ENCODE measurements around the gene INHBB.
A peak's percentile ranks its signal among the peaks of the same experiment; 100 is the strongest.
"Not testable (repeated sequence)": the region's sequence is repeated elsewhere in the genome, so short reads cannot be mapped to it uniquely, and the experiment has no call there.

INHBB gene
- total RNA-seq: 0 to 0.04 reads per million in 2 donors

DNA sequence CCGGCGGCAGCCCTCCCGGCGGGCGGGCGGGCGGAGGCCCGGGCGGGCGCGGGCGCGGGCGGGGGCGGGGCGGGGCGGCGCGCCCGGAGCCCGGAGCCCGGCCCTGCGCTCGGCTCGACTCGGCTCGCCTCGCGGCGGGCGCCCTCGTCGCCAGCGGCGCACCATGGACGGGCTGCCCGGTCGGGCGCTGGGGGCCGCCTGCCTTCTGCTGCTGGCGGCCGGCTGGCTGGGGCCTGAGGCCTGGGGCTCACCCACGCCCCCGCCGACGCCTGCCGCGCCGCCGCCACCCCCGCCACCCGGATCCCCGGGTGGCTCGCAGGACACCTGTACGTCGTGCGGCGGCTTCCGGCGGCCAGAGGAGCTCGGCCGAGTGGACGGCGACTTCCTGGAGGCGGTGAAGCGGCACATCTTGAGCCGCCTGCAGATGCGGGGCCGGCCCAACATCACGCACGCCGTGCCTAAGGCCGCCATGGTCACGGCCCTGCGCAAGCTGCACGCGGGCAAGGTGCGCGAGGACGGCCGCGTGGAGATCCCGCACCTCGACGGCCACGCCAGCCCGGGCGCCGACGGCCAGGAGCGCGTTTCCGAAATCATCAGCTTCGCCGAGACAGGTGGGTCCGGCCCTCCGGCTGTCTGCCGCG lies at the start of gene INHBB:
Gene INHBB, plus strand, starts transcription at position 111 of the 641 bp plus-strand sequence. Its CDS starts 53 bp downstream, at position 164.
- DNase-seq: no peak

DNA sequence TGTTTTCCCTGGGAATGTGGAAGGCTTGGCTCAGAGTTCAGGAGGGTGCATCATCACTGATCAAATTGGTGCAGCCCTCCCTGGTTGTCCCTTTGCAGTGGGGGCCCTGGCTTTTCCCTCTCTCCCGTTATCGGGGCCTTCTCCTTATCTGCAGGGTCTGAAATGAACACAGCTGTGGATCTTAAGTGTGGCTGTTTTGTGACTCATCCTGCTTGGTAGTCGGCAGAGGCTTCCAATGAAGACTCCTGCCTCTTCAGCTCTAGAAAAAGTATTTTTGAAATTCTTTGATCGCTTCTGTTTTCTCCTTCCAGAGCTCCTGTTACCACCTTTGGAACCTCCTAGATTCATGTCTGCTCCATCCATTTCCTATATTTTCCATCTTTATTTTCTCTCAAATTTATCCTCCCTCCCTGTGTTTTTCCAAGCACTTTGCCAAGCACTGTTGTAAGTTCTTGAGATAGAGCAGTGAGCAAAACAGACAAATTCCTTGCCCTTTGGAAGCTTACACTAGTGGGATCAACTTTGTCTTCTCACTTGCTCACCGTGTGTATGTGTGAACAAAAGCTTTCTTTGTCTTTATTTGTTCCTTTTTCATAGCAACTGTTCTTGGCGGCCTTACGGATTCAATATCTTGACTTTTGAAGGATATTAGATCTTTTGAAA lies 47.6 kb upstream of the INHBB start:
- DNase-seq: no peak

DNA sequence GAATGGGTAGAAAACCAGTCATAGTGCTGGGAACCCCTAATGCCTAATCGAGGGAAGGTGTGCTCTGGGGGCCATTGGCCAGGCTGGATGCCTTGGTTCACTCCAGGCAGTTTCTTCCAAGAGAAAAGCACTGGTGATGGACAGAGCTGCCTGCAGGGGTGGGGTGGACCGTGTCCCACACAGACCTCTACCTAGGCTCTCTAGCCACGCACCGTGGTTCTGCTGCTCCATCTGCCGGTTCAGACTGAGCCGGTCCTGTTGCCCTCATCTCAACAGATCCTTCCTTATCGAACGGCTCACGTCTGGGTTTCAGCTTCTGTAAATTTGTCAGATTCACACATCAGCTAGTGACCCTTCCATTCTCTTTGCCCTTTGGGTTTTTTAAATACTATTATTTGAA lies 46.9 kb upstream of the INHBB start:
- DNase-seq: no peak

DNA sequence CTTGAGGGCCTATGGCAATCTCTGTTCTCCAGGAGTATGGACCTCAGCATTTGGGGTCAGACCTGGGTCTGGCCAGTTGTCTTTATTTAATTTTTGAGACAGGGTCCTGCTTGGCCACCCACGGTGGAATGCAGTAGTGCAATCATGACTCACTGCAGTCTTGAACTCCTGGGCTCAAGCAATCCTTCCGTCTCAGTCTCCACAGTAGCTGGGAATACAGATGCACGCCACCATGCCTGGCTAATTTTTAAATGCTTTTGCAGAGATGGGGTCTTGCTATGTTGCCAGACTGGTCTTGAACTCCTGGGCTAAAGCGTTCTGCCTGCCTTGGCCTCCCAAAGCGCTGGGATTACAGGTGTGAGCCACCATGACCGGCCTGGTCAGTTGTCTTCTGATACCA lies 46.4 kb upstream of the INHBB start:
- no peak for DNase-seq

DNA sequence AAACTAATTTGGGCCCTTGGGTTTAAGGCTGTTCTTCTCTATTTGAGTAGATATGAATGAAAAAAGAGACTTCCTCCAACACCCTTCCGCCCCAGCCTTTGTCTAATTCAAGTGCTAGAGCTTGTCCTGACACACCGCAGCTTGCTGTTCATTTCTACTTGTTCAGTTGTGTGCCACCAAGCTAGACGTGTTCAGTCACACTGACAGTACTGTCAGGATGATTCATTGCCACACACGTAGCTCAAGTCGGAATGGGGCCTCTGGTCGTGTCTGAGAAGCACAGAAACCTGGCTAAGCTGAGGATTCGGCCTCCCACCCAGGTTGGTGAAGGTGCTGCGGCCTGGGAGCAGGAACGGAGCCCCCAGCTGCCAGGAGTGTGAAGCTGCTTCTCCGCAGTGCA lies 45.6 kb upstream of the INHBB start:
- no peak for DNase-seq

DNA sequence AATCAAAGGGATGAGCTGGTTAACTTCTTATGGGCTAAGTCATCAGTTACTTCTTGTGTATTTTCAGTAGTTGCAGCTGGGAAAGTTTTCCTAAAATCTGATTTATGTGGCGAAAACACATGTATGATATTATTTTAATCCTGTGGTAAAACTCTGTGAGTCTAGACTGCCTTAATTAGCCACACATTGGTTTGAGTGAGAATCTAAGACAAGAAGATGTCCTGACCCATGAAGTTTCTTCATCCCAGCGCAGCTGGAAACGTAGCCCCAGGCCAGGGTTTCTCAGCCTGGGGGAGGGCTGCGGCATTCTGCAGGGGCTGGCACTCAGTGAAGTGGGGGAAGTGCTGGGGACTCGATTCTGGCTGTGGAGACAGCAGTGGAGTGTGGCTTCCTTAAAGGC lies 44.7 kb upstream of the INHBB start:
- DNase-seq: no peak

DNA sequence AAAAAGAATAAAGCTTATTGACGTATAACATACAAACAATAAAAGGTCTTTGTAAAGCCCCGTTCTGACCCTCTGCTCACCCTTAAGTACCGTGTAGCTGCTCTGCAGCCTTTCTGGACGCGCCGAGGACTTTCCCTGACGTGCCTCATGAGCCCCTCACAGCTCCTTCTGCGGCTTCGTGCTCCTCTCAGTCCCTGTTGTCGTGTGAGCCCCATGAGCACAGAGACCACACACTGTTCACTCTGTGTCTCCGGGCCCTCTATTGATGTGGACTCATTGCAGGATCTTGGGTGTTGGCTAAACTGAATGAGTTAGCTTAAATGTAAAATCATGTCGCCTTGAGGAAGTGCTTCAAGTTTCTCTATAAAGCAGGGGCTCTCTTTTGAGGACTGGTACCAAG lies 43.6 kb upstream of the INHBB start:
- no peak for DNase-seq

DNA sequence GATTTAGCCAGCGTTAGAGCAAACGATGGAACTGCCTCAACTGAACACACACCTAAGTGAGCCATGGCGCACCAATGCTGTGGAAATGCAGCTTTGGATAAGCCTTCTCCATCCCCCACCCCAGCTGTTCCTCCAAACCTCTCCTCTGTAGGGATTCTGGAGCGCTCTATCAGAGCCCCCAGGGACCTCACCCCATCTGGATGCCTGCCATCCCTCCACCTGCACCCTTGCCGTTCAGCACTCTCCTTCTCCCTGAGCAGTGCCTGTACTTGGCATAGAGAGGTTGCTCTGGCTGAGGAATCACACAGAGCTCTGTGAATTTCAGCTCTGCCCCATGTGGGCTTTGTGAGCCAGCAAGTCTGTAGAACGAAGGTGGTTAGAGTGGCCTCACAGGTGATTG lies 42.8 kb upstream of the INHBB start:
- no peak for DNase-seq

DNA sequence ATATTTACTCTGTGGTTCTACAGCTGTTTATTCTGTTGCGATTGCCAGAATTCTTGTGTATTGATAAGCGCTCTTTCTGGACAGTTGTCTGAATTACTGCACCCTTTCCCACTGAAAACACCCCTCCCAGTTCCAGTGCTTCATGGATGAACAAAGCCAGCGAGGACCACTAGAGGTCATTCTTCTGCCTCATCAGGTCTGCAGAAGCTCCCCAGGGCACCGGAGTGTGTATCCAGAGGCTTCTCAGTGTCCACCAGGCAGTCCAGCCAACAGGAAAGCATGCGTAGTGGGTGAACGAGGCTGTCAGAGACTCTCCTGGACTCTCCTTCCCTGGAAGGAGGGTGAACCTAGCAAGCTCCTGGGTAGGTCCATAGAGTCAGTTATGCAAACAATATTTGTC lies 40.6 kb upstream of the INHBB start:
- no peak for DNase-seq

DNA sequence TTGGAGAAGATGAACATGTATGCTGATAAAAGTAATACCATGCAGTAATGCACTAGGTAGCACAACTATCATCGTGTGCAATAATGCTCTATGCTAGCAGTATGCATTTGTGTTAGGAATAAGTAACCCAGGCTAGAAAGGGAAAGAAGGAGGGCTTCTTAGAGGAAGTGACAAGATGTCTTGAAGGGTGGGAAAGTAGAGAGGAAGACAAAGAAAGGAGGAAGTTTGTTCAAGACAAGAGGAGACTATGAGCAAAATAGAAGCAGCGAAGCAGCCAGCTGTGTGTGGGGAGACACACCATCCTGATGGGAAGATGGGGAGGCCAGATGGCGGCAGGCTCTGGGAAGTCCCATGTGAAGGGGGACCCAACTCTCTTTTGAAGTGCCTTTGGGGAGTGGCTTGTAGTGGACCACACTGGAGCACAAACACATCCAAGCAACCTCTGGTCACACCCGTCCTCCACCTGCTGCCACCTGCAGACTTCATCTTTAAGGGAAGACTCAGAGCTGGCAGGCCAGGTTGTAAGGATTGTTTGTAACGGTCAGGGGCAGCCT lies 39.9 kb upstream of the INHBB start:
- no peak for DNase-seq

DNA sequence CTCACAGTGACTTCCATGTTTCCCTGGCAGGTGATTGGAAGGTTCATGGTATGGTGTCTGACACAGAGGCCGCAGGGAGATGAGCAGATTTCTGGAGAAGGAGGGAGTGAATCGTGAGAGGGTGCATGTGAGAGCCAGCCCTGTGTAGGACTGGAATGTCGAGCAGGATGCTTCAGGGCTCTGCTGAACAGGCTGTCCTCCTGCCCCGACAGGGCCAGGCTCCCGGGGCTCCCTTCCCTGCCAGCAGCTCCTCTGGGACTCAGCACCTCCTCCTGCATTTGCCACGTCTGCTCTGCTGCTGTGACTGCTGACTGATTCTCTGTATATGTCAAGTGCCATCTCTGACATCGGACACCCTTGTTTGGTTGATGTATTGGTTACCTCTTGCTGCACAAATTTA lies 38.5 kb upstream of the INHBB start:
- DNase-seq: no peak

DNA sequence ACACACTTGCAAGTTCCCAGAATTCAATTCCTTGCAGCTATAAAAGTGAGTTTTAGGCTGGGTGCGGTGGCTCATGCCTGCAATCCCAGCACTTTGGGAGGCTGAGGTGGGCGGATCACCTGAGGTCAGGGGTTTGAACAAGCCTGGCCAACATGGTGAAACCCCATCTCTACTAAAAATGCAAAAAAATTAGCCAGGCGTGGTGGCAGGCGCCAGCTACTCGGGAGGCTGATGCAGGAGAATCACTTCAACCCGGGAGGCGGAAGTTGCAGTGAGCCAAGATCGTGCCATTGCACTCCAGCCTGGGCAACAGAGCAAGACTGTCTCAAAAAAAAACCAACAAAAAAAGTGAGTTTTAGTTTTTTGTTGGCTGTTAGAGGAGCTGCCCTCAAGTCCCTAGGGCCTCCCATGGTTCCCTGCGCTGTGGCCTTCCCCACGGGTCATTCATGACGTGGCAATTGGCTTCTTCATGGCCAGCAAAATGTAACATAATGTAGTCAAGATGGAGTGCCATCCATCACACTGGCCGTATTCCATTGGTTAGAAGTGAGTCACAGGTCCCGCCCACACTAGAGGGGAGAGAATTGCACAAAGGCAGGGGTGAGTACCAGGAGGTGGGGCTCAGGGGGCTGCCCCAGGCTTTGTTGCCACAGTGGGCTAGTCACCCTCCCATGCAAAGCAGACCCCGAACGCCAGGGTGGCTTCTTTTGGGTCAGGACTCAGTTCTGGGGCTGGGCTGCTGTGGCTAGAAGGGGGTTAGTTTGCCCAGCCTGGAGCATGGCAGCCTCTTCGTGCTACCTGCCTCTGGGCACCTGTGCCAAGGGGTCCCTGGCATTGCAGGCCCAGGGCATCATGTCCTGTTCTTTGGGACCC lies 37.7 kb upstream of the INHBB start:
- DNase-seq: no peak

DNA sequence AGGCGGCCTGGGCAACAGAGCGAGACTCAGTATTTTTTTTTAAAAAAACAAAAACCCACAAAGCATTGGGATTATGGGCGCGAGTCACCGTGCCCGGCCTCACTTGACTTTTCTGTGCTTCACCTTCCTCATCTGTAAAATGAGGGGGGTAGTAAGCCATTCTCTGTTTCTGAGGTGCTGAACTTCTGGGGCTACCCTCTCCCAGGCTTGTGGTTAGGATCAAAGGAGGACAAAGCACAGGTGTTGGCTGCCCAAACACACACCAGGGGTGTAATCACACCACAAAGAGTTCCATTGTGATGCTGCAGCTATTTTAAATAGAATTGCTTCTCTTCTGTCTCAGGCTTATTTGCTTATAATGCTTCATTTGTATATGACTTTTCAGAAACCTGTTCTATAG lies 35.8 kb upstream of the INHBB start:
- DNase-seq: no peak

DNA sequence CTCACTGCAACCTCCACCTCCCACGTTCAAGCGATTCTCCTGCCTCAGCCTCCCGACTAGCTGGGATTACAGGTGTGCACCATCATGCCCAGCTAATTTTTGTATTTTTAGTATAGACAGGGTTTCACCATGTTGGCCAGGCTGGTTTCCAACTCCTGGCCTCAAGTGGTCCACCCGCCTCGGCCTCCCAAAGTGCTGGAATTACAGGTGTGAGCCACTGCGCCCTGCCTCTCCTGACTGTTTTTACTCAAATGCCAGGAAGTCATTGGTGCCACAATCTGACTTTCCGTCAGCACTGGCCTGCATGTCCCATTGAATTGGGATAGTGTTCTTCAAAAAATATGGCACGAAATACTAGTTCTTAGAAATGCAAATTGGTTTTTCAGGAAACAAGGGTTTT lies 35.1 kb upstream of the INHBB start:
- DNase-seq: not testable (repeated sequence)

DNA sequence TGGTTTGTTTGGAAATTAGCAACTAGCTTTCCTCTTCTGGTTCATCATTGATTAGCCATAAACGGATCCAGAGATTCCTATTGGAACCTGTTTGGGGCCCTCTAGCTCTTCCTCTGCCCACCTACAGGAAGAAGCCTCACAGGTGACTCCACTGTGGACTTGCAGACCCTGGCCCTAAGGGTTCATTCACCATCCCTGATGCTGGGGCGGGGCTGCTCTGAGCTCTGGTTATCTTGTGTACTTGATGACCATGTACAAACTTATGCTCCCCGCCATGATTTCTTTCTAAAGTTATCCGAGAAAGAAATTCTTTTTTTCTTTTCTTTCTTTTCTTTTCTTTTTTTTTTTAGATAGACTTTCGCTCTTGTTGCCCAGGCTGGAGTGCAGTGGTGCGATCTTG lies 33.9 kb upstream of the INHBB start:
- no peak for DNase-seq

DNA sequence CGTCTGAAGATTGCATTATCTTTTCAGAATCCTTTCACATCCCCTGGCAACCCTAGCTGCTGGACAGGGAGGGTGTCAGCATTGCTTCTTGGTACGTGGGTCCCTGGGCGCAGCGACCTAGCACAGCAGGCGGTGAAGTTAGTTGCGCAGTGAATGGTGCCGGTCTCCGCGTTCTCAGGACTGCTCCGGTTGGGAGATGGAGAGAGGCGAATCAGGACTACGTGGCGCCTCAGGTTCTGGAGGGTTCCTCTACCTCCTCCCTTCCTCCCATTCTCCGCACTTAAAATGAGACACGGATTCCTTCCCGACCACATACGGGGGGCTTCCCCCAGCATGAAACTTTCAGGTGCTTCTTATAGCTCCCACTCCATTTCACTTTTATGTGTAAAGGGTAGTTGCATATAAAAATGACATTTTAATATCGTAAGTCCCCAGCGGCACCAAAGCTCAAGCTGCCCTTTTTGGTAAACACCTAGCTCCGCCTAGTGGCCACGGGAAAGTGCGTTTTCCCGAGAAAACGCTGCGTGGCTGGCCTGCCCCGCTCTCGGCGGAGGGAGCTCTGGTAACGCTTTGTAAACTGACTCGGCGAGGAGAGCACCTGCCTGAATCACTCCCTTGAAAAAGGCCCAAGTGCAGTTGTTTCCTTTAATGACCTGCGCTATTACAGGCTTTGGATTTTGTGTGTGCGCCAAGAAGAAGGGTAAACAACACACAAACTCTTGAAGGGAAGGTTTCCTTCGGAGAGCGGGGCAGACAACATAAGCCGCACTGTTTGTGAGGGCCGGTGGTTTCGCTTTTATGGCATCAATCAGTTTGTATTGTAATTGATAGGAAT lies 32.9 kb upstream of the INHBB start:
- DNase-seq: peak; percentile 11

DNA sequence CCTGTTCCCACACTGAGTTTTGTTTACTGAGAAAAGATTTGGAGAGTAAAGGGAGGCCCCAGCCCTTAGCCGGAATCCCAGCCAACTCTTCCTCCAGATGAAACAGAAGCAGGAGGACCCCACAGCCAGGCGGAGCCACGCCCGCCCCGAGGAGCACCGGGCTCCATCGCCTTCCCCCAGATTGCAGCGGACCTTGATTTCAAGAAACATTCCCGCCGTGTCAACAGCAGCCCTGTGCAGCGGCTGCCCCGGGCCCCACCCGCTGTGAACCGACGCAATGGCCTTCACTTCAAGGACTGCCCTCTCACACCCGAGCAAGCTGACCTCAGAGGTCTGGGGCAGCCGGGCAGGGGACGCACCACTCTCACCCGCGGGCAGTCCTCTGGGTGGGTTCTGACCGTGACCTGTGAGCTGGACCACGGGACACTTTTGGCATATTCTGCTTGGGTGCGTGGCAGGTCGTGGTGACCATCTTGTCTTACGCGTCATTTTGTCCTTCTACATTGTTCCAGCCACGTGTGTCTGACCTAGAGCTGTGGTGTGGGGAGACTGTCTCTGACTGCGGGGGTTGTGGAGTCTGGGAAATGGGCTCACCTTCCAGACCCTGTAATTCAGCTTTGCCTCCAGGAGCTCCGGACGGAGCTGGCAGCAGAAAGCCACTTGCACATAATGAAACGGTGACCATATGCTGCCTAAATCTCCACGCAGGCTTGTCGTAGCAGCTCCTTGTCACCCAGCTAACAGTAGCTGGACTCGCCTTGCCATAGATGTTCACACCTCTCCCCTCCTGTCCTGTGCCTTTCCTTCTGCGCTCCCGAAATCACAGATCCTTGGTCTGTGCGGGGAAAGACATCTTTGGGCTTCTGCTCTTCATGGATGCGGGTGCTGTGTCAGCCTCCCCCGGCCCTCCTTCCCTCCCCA lies 32.0 kb upstream of the INHBB start:
- no peak for DNase-seq

DNA sequence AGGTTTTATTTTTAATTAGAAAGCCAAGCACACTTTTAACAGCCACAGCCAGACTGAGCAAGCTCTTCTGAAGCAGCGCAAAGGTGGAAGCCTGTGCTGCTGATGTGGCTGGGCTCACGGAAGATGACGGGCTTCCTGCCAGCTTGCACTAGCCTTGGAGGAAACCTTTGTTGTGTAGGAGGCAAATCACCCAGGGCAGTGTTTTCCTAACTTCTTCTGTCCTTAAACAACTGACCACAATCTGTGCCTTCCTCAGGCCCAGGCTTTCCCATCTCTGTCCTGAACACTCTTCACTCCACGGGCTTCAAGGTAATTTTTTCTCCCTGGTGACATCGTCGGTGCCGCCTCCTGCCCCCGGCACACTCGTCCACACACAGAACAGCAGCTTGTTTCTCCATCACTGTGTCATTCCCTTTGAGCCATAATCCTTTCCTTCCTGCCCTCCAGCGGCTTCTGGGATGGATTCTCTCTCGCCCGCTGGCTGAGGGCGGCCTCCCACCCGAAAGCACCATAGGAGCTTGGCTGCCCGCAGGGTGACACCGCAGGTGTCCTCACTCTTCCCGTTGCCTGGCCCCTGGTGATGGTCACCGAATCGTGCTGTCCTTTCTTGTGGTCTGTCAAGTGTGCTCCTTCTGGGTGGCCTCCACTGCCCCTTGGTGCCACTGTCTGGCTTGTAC lies 31.1 kb upstream of the INHBB start:
- DNase-seq: no peak

DNA sequence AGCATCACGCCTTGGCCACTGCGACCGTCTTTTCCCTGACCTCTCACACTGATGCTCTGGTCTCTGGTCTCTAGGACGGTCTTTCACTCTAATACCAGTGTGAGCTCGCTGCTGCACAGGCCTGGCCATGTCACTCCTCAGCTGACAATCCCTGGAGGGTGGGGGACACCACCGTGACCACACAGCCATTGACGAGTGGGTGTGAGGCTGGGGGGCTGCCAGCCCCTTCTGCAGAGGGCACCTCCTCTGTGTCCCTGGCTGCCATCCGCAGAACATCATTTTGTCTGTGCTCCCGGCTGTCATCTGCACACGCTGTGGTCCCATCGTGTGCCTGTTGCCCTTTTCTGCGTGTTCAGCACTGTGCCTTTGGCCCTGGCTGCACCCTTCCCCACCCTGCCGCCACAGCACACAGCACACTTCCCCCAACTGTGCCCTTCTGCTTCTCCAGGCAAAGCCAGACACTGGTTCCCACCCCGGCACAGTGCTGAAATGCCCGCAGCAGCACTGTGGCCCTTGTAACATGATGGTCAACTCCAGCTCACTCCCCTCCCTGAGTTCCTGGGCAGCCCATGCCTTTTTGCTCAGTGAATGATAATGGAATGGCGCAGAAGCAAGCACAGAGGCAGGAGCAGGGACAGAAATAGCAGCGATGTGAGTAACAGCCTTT lies 30.4 kb upstream of the INHBB start:
- no peak for DNase-seq

DNA sequence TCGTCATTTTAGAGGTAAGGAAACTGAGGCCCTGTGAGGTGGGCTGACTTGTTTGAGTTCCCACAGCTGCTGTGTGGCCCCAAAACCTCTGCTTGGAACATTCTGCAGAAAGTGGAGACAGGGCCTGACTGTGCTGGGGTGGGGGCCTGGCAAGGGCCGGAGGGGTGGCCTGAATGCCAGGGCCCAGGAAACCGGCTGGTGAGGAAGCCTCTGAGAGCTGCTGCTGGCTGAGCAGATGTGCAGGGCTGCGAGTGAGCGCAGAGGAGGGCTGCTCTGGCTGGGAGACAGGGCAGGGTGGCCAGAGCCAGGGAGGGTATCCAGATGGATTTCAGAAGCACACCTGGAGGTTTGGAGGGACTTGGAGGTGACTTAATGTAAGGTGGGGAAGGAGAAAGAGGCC lies 29.9 kb upstream of the INHBB start:
- DNase-seq: no peak

Measured in activated gamma-delta T cell (primary cell).